Liver (tissue), 9 donors: Measurements from ENCODE around the gene MSH5. TPM values are rescaled to one million over a fixed set of nuclear protein-coding genes. Genes with fewer than 3 reads are reported as not detected.

ENCODE experiments used
- DNase-seq: peaks from one replicate; pipeline ENCODE4 v3.0.0-alpha.2; 2017; ENCODE audit warnings: low spot score
- H3K27ac ChIP-seq, 2 donors: one replicate each; pipeline ENCODE4 v1.7.0; 2013; ENCODE audit warnings: inconsistent platforms in 2 of 2, low read length in 2 of 2, control low read depth in 1 of 2, low read depth in 1 of 2, mild to moderate bottlenecking in 1 of 2
- H3K27me3 ChIP-seq, 4 donors: one replicate each; pipeline versions ENCODE4 v1.6.1 to v1.7.0; 2013; ENCODE audit warnings: low read length in 3 of 4, inconsistent platforms in 1 of 4, mild to moderate bottlenecking in 1 of 4, moderate library complexity in 1 of 4; ENCODE audit not compliant: control insufficient read depth in 4 of 4, insufficient read depth in 4 of 4
- H3K36me3 ChIP-seq, 4 donors: one replicate each; pipeline versions ENCODE4 v1.6.1 to v1.7.0; 2013; ENCODE audit warnings: low read length in 3 of 4, mild to moderate bottlenecking in 3 of 4, low read depth in 1 of 4, moderate library complexity in 1 of 4; ENCODE audit not compliant: control insufficient read depth in 4 of 4, insufficient read depth in 3 of 4
- H3K4me1 ChIP-seq, 4 donors: one replicate each; pipeline versions ENCODE4 v1.6.1 to v1.7.0; 2013; ENCODE audit warnings: low read length in 3 of 4, mild to moderate bottlenecking in 3 of 4, moderate library complexity in 1 of 4; ENCODE audit not compliant: control insufficient read depth in 4 of 4, insufficient read depth in 4 of 4
- H3K4me3 ChIP-seq, 3 donors: one replicate each; pipeline versions ENCODE4 v1.6.1 to v1.7.0; 2013; ENCODE audit warnings: low read length in 3 of 3, control low read depth in 1 of 3, low read depth in 1 of 3, mild to moderate bottlenecking in 1 of 3
- H3K9ac ChIP-seq, 2 donors: one replicate each; pipeline ENCODE4 v1.7.0; 2013; ENCODE audit warnings: low read length in 2 of 2, mild to moderate bottlenecking in 2 of 2, moderate library complexity in 2 of 2, control low read depth in 1 of 2, low read depth in 1 of 2
- H3K9me3 ChIP-seq, 4 donors: one replicate each; pipeline versions ENCODE4 v1.6.1 to v1.7.0; 2013; ENCODE audit warnings: low read length in 3 of 4; ENCODE audit not compliant: control insufficient read depth in 4 of 4
- ATF3 ChIP-seq: IDR thresholded peaks from 2 replicates; pipeline ENCODE4 v1.6.1; 2016; ENCODE audit warnings: antibody characterized with exemption
- CTCF ChIP-seq: fragments of 150-350 bp; IDR thresholded peaks from 2 replicates; pipeline ENCODE4 v1.5.1; 2017; ENCODE audit warnings: improper control_type of control experiment, low read depth, low read length; ENCODE audit not compliant: missing input control
- FOXA1 ChIP-seq: IDR thresholded peaks from 2 replicates; pipeline ENCODE4 v1.6.1; 2016; ENCODE audit warnings: antibody characterized with exemption
- FOXA2 ChIP-seq: IDR thresholded peaks from 2 replicates; pipeline ENCODE4 v1.6.1; 2016; ENCODE audit warnings: antibody characterized with exemption
- GABPA ChIP-seq, 2 donors: IDR thresholded peaks in 1 of 2; conservative IDR thresholded peaks in 1 of 2; 2 replicates each; pipeline ENCODE4 v1.6.1; 2016; ENCODE audit warnings: antibody characterized with exemption in 2 of 2, mild to moderate bottlenecking in 1 of 2, moderate library complexity in 1 of 2
- HNF4A ChIP-seq, 2 donors: conservative IDR thresholded peaks; 2 replicates each; pipeline ENCODE4 v1.6.1; 2016; ENCODE audit warnings: antibody characterized with exemption in 2 of 2, mild to moderate bottlenecking in 2 of 2
- HNF4G ChIP-seq: IDR thresholded peaks from 2 replicates; pipeline ENCODE4 v1.6.1; 2016; ENCODE audit warnings: antibody characterized with exemption
- JUND ChIP-seq, 2 donors: IDR thresholded peaks; 2 replicates each; pipeline ENCODE4 v1.6.1; 2016; ENCODE audit warnings: antibody characterized with exemption in 2 of 2
- MAX ChIP-seq: IDR thresholded peaks from 2 replicates; pipeline ENCODE4 v1.6.1; 2016; ENCODE audit warnings: antibody characterized with exemption
- NR2F2 ChIP-seq: IDR thresholded peaks from 2 replicates; pipeline ENCODE4 v1.6.1; 2016; ENCODE audit warnings: antibody characterized with exemption
- RAD21 ChIP-seq, 2 donors: IDR thresholded peaks; 2 replicates each; pipeline ENCODE4 v1.6.1; 2016; ENCODE audit warnings: antibody characterized with exemption in 2 of 2, mild to moderate bottlenecking in 2 of 2
- RXRA ChIP-seq, 2 donors: IDR thresholded peaks; 2 replicates each; pipeline ENCODE4 v1.6.1; 2017 to 2018; ENCODE audit warnings: antibody characterized with exemption in 2 of 2, mild to moderate bottlenecking in 1 of 2
- SP1 ChIP-seq: IDR thresholded peaks from 2 replicates; pipeline ENCODE4 v1.6.1; 2018; ENCODE audit warnings: antibody characterized with exemption, mild to moderate bottlenecking
- TAF1 ChIP-seq: conservative IDR thresholded peaks from 2 replicates; pipeline ENCODE4 v1.6.1; 2016; ENCODE audit warnings: antibody characterized with exemption, mild to moderate bottlenecking
- YY1 ChIP-seq: IDR thresholded peaks from 2 replicates; pipeline ENCODE4 v1.6.1; 2016; ENCODE audit warnings: antibody characterized with exemption, mild to moderate bottlenecking
- ZBTB33 ChIP-seq: IDR thresholded peaks from 2 replicates; pipeline ENCODE4 v1.6.1; 2016; ENCODE audit warnings: antibody characterized with exemption
- WGBS: extraction: QIAGEN DNeasy Blood & Tissue Kit; methylation state at CpG from one replicate; pipeline ENCODE4 v1.1.7; 2013; 5-methylcytosine and 5-hydroxymethylcytosine counted together
- polyA plus RNA-seq, 2 donors: library from polyadenylated mRNA; stranded (reverse) in 1 of 2; unstranded in 1 of 2; fragments of 200-250 nt in 1 of 2; fragments of >200 nt in 1 of 2; fragmentation: Nextera tagmentation in 1 of 2; extraction: Ambion mirVana in 1 of 2; gene quantifications; one replicate each; pipeline versions ENCODE4 v1.2.1 to v1.2.3, GENCODE V29; 2013 to 2015
- total RNA-seq, 2 donors: library from RNA; depleted of rRNA; stranded (reverse); fragments of >200 nt; gene quantifications; one replicate each; pipeline ENCODE4 v1.2.3, GENCODE V29; 2014
- donor health status: healthy.
- donor health status: healthy.
- donor health status: healthy.
- donor health status: healthy.
- donor health status: healthy.

Gene MSH5
- total and polyA plus RNA-seq, 4 donors, result 1.2 to 6.4 (median 4.0) TPM

GRCh38 chr6:31785475-31785874 lies 45.7 kb downstream of the MSH5 start:
- H3K9me3 ChIP-seq, result no peaks in the 10 kb centered on the region
- no peak for TF ChIP-seq NR2F2
- TF ChIP-seq FOXA2, result no peak
- no peak for TF ChIP-seq TAF1
- TF ChIP-seq GABPA (IDR thresholded peaks at IDR 0.05 in 1 of 2, conservative IDR thresholded peaks at IDR 0.05 in 1 of 2), result no peak
- no peak for TF ChIP-seq RXRA (IDR thresholded peaks at IDR 0.05)
- no peak for TF ChIP-seq FOXA1
- TF ChIP-seq SP1, result no peak
- no peak for TF ChIP-seq ATF3
- no peaks in the 10 kb centered on the region for H3K27me3 ChIP-seq
- no peak overlapping the region for H3K4me3 ChIP-seq
- 97% methylated on average over 11 of the region's 11 CpGs for WGBS
- H3K4me1 ChIP-seq, result no peaks in the 10 kb centered on the region
- no peak overlapping the region for H3K27ac ChIP-seq
- H3K9ac ChIP-seq, result no peak overlapping the region
- no peak for DNase-seq
- peaks cover 7 to 46% (median 15%) of the 10 kb centered on the region in 4 donors for H3K36me3 ChIP-seq

GRCh38 chr6:31791324-31792089 lies 51.7 kb downstream of the MSH5 start:
- DNase-seq, result no peak
- TF ChIP-seq GABPA (IDR thresholded peaks at IDR 0.05 in 1 of 2, conservative IDR thresholded peaks at IDR 0.05 in 1 of 2), result no peak
- TF ChIP-seq RXRA (IDR thresholded peaks at IDR 0.05), result no peak
- TF ChIP-seq JUND (IDR thresholded peaks at IDR 0.05), result no peak
- TF ChIP-seq ZBTB33, result no peak
- peak in 1 of 2 donors; percentile 73 for TF ChIP-seq RAD21 (IDR thresholded peaks at IDR 0.05)
- no peak for TF ChIP-seq HNF4G
- peak; percentile 41 for TF ChIP-seq CTCF
- no peak for TF ChIP-seq YY1
- TF ChIP-seq SP1, result no peak
- TF ChIP-seq TAF1, result no peak
- TF ChIP-seq HNF4A (conservative IDR thresholded peaks at IDR 0.05), result no peak
- TF ChIP-seq MAX, result no peak
- no peak for TF ChIP-seq FOXA1
- TF ChIP-seq ATF3, result no peak
- no peak overlapping the region for H3K4me3 ChIP-seq
- no peak overlapping the region for H3K9ac ChIP-seq
- peaks cover 0 to 16% (median 7%) of the 10 kb centered on the region in 4 donors for H3K36me3 ChIP-seq
- no peaks in the 10 kb centered on the region for H3K27me3 ChIP-seq
- 79% methylated on average over 12 of the region's 12 CpGs for WGBS
- H3K9me3 ChIP-seq, result no peaks in the 10 kb centered on the region
- no peak overlapping the region for H3K27ac ChIP-seq
- peaks cover 0 to 10% (median 6%) of the 10 kb centered on the region in 4 donors for H3K4me1 ChIP-seq
